Neural progenitor cell (in vitro differentiated cells): ENCODE measurements around the gene SLC38A1.

Source experiments
- EZH2phosphoT487 ChIP-seq: fragments of 200-600 bp; sonication (generic); IDR thresholded peaks from 2 replicates; pipeline ENCODE4 v1.6.1; 2017; ENCODE audit warnings: antibody characterized with exemption
- TF ChIP-seq, protein P1 (sequence below): fragments of 200-600 bp; sonication (generic); IDR thresholded peaks from 2 replicates; pipeline ENCODE4 v1.5.1; 2017; ENCODE audit warnings: antibody characterized with exemption, mild to moderate bottlenecking

DNA sequence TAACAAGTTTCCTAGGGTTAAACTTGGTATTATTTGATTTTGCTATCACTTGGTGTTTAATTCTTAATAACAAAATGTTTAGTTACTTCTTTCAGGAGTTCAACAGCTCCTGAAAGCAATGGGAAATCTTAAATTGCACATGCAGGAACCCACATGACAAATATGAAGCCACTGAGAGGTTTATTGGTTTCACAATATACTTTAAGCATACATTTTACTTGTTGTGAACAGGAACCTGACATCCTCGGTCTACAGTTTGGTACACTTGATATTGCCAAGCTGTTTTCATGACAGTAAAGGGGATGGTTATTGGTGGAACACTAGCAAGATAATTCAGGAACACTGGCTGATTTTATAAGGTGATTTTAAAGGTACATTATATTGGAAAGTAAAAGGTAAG is 46.2 kb downstream of the SLC38A1 start:
- TF ChIP-seq, protein P1, sequence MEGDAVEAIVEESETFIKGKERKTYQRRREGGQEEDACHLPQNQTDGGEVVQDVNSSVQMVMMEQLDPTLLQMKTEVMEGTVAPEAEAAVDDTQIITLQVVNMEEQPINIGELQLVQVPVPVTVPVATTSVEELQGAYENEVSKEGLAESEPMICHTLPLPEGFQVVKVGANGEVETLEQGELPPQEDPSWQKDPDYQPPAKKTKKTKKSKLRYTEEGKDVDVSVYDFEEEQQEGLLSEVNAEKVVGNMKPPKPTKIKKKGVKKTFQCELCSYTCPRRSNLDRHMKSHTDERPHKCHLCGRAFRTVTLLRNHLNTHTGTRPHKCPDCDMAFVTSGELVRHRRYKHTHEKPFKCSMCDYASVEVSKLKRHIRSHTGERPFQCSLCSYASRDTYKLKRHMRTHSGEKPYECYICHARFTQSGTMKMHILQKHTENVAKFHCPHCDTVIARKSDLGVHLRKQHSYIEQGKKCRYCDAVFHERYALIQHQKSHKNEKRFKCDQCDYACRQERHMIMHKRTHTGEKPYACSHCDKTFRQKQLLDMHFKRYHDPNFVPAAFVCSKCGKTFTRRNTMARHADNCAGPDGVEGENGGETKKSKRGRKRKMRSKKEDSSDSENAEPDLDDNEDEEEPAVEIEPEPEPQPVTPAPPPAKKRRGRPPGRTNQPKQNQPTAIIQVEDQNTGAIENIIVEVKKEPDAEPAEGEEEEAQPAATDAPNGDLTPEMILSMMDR: no peak
- TF ChIP-seq EZH2phosphoT487: no peak
